UCSD-AML1 (cell line): Measurements from ENCODE around the gene PTRHD1.
"Not testable (repeated sequence)": the region's sequence is repeated elsewhere in the genome, so short reads cannot be mapped to it uniquely, and the experiment has no call there.

Source experiments
- DNase-seq: peaks from one replicate; lab custom pipeline; 2025; ENCODE audit not compliant: unreplicated experiment; lab: John Stamatoyannopoulos, UW

Gene PTRHD1

GRCh38 chr2:24792874-24793760 lies at the start of gene PTRHD1, which contains the start of gene CENPO:
TSS of gene PTRHD1 (minus strand) at chr2:24793391. CDS start at chr2:24793377, 14 bp downstream.
TSS of gene CENPO (plus strand) at chr2:24793425. CDS start at chr2:24793920, 495 bp downstream.
- peak; percentile 98 for DNase-seq

- no peak for DNase-seq
Observed at GRCh38 chr2:24842081-24843050, 49.2 kb upstream of the PTRHD1 start.

- no peak for DNase-seq
Observed at GRCh38 chr2:24840962-24841945, 48.1 kb upstream of the PTRHD1 start.

- DNase-seq = no peak
Observed at GRCh38 chr2:24840164-24840869, 47.1 kb upstream of the PTRHD1 start.

- DNase-seq = no peak
Observed at GRCh38 chr2:24839729-24840128, 46.5 kb upstream of the PTRHD1 start.

GRCh38 chr2:24838541-24838940 lies 45.4 kb upstream of the PTRHD1 start:
- DNase-seq = no peak

- no peak for DNase-seq
Observed at GRCh38 chr2:24837996-24838513, 44.9 kb upstream of the PTRHD1 start.

- DNase-seq = no peak
Observed at GRCh38 chr2:24836706-24837105, 43.5 kb upstream of the PTRHD1 start.

GRCh38 chr2:24836206-24836605 lies 43.0 kb upstream of the PTRHD1 start:
- no peak for DNase-seq

- not testable (repeated sequence) for DNase-seq
Observed at GRCh38 chr2:24835411-24835810, 42.2 kb upstream of the PTRHD1 start.

- no peak for DNase-seq
Observed at GRCh38 chr2:24834733-24835395, 41.7 kb upstream of the PTRHD1 start.

GRCh38 chr2:24833821-24834732 lies 40.9 kb upstream of the PTRHD1 start:
- no peak for DNase-seq

GRCh38 chr2:24832931-24833701 lies 39.9 kb upstream of the PTRHD1 start:
- DNase-seq = no peak

GRCh38 chr2:24832521-24832920 lies 39.3 kb upstream of the PTRHD1 start:
- DNase-seq = no peak

- DNase-seq = no peak
Observed at GRCh38 chr2:24832073-24832461, 38.9 kb upstream of the PTRHD1 start.

- DNase-seq = no peak
Observed at GRCh38 chr2:24831221-24832072, 38.3 kb upstream of the PTRHD1 start.
